Activated CD4-positive, alpha-beta T cell treated with anti-CD3 and anti-CD28 coated beads for 36 hours (primary cell): ENCODE results near the gene LLPH. TPM values are rescaled to one million over a fixed set of nuclear protein-coding genes. Genes with fewer than 3 reads are reported as not detected.
A peak's percentile ranks its signal among the peaks of the same experiment; 100 is the strongest.
"Not testable (repeated sequence)": the region's sequence is repeated elsewhere in the genome, so short reads cannot be mapped to it uniquely, and the experiment has no call there.

Source experiments
- ATAC-seq: fragments of 200-7000 bp; cut with Tn5 transposase; one replicate; pipeline ENCODE4 v1.10.0; 2021; ENCODE audit warnings: mild to moderate bottlenecking, moderate library complexity
- CTCF ChIA-PET: fragments of 350-600 bp; sonication (Branson Sonifier 250); formaldehyde crosslinking; loops from one replicate; lab custom pipeline; 2021; ENCODE audit warnings: antibody characterized with exemption; lab: Charles Lee
- POLR2A ChIA-PET: fragments of 350-600 bp; sonication (Branson Sonifier 250); formaldehyde crosslinking; loops from one replicate; lab custom pipeline; 2021; ENCODE audit warnings: antibody characterized with exemption, inconsistent platforms; lab: Charles Lee
- DNase-seq: peaks from one replicate; pipeline ENCODE4 v3.0.0-alpha.2; 2020
- H3K27ac Mint-ChIP-seq: one replicate; pipeline ENCODE4 v1.8.0; 2021; ENCODE audit warnings: mixed read lengths
- H3K27me3 Mint-ChIP-seq: one replicate; pipeline ENCODE4 v1.8.0; 2021; ENCODE audit warnings: mixed read lengths
- H3K36me3 Mint-ChIP-seq: one replicate; pipeline ENCODE4 v1.8.0; 2021; ENCODE audit warnings: low read depth, mixed read lengths
- H3K4me1 Mint-ChIP-seq: one replicate; pipeline ENCODE4 v1.8.0; 2021; ENCODE audit warnings: mixed read lengths
- H3K4me3 Mint-ChIP-seq: one replicate; pipeline ENCODE4 v1.8.0; 2021; ENCODE audit warnings: mild to moderate bottlenecking, moderate library complexity, mixed read lengths
- H3K9me3 Mint-ChIP-seq: one replicate; pipeline ENCODE4 v1.8.0; 2021; ENCODE audit warnings: low read depth, mixed read lengths
- intact Hi-C, 2 experiments: fragments of 100-400 bp; cut with DNase I in 1 of 2; cut with micrococcal nuclease in 1 of 2; formaldehyde crosslinking; loops; one replicate each; pipeline versions ENCODE4 v1.14.2 to v1.15.1; 2022 to 2024; cut with DNase I, micrococcal nuclease
- total RNA-seq, 2 experiments: library from RNA; stranded (reverse); gene quantifications; one replicate each; pipeline ENCODE4 v1.2.3, GENCODE V29; 2021

Gene LLPH
- 10 to 100 TPM; 33.1 to 36.5 TPM for total RNA-seq

GRCh38 chr12:66130267-66131066 lies at the start of gene LLPH:
LLPH (minus strand) TSS chr12:66130750; CDS start chr12:66129106, 1,644 bp downstream.
- ATAC-seq (peak; percentile 95), DNase-seq (peak; percentile 95)
- H3K27me3 Mint-ChIP-seq: no peaks in the 10 kb centered on the region
- intact Hi-C loops: loop anchor here (1.0 to 5.0 kb wide), 6 partner anchors 39 to 963 kb away; partner anchors contain the start of genes LEMD3 (in 2 of the 2), TMBIM4 (in 2 of the 2) and HELB (in 1 of the 2)
- H3K27ac Mint-ChIP-seq: peak within 1 kb of the TSS; percentile 96
- POLR2A ChIA-PET: interaction anchor here (0.7 to 1.2 kb wide), 3 partner anchors 15 to 97 kb away, joined by 3 to 14 read pairs (median 3); partner anchors contain the start of gene TMBIM4
- H3K36me3 Mint-ChIP-seq: peaks cover 41% of the 10 kb centered on the region
- CTCF ChIA-PET: interaction anchor here (0.7 to 3.8 kb wide), 6 partner anchors 14 to 175 kb away, joined by 3 to 21 read pairs (median 3); no protein-coding TSS in a partner anchor
- H3K9me3 Mint-ChIP-seq: no peaks in the 10 kb centered on the region
- H3K4me1 Mint-ChIP-seq: peaks cover 46% of the 10 kb centered on the region
- peak within 1 kb of the TSS; percentile 99 for H3K4me3 Mint-ChIP-seq

- peaks cover 11% of the 10 kb centered on the region for H3K27me3 Mint-ChIP-seq
- no peak overlapping the region for H3K4me3 Mint-ChIP-seq
- CTCF ChIA-PET: interaction anchor here (0.6 to 1.2 kb wide), 5 partner anchors 25 to 251 kb away, joined by 3 to 4 read pairs (median 3); no protein-coding TSS in a partner anchor
Measured at GRCh38 chr12:66176105-66176900, 45.8 kb upstream of the LLPH start.

GRCh38 chr12:66174391-66175325 lies 44.1 kb upstream of the LLPH start:
- POLR2A ChIA-PET: interaction anchor here (0.6 to 0.7 kb wide), 2 partner anchors 7 to 12 kb away, joined by 3 read pairs; no protein-coding TSS in a partner anchor
- H3K4me1 Mint-ChIP-seq, H3K27ac Mint-ChIP-seq, H3K4me3 Mint-ChIP-seq, H3K36me3 Mint-ChIP-seq, intact Hi-C loops, ATAC-seq, H3K9me3 Mint-ChIP-seq, CTCF ChIA-PET, DNase-seq: not testable (repeated sequence)
- H3K27me3 Mint-ChIP-seq: peaks cover 11% of the 10 kb centered on the region

More at GRCh38 chr12:66176105-66176900, 45.8 kb upstream of the LLPH start:
- POLR2A ChIA-PET: no interaction called here
- Mint-ChIP-seq H3K4me1 (no peaks in the 10 kb centered on the region), H3K9me3 (no peaks in the 10 kb centered on the region), H3K36me3 (no peaks in the 10 kb centered on the region), H3K27ac (no peak overlapping the region)
- intact Hi-C loops: no loop called here
- no peak for DNase-seq
- no peak for ATAC-seq

- Mint-ChIP-seq H3K27me3 (no peaks in the 10 kb centered on the region), H3K36me3 (peaks cover 32% of the 10 kb centered on the region), H3K9me3 (peaks cover 4% of the 10 kb centered on the region), H3K4me1 (peaks cover 34% of the 10 kb centered on the region), H3K27ac (peak overlapping the region; percentile 99), H3K4me3 (peak overlapping the region; percentile 86)
- ChIA-PET POLR2A (interaction anchor here (0.7 kb wide), 1 partner anchor 133 kb away, joined by 3 read pairs; no protein-coding TSS in a partner anchor), CTCF (interaction anchor here (3.3 kb wide), 1 partner anchor 65 kb away, joined by 10 read pairs; no protein-coding TSS in a partner anchor)
- DNase-seq (no peak), ATAC-seq (no peak)
- intact Hi-C loops: no loop called here
Measured at GRCh38 chr12:66170606-66171005, 40.1 kb upstream of the LLPH start.

DNA sequence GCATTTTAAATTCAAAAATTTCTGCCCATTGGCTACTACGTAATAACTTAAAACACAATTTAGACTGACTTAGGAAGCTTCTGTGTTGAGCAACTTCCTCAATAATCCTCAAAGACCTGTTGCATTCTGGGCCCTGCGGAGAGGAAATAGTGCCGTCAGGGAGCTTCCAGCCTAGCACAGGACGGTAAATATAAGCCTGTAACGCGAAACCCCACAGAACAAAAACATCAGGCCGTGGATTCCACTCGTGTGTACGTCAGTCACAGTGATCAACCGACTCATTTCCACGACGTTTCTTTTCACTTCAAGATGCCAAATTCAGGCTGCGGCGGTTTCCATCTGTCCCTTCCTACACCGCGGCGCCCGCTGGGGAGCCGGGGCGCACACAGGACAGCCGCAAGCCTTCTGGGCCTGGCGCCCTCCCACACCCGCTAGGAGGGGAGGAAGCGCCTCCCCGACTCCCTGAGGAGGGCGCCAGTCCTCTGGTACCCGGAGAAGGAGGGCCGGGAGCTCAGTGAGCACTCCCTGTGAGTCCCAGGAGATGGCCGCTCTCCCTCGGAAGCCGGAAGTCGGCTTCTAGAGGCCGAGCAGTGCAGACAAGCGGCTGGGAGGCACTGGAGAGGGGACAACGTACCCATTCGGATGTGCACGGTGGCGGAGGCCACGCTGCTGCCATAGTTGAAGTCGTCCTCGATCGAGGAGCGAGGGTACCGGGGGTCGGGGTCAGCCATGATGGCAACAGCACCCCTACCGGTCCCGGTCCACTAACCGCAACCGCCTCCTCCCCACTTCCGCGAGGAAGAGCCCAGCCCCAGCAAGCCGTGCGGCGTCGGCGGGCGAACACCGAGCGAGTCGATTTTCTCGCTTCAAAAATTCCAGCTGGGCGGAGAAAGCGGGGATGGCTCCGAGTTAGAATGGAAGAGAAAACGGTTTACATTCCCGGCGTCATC lies 38.9 kb upstream of the LLPH start, which contains the start of gene TMBIM4:
TSS of gene TMBIM4 (minus strand) at position 776 of the 950 bp plus-strand sequence. CDS start at position 731, 45 bp downstream.
- Mint-ChIP-seq H3K9me3 (peaks cover 11% of the 10 kb centered on the region), H3K4me3 (peak within 1 kb of the TSS; percentile 86), H3K27ac (peak within 1 kb of the TSS; percentile 99), H3K4me1 (peaks cover 41% of the 10 kb centered on the region), H3K36me3 (peaks cover 42% of the 10 kb centered on the region), H3K27me3 (no peaks in the 10 kb centered on the region)
- peak; percentile 93 for DNase-seq
- peak; percentile 86 for ATAC-seq
- intact Hi-C loops: loop anchor here (1.0 to 2.0 kb wide), 6 partner anchors 35 to 1410 kb away; partner anchors contain the start of genes HELB (in 2 of the 2), LLPH (in 2 of the 2) and GNS (in 1 of the 2)
- CTCF ChIA-PET: interaction anchor here (0.7 to 3.3 kb wide), 14 partner anchors 9 to 952 kb away, joined by 3 to 10 read pairs (median 4); partner anchors contain the start of genes HELB and LLPH
- POLR2A ChIA-PET: interaction anchor here (0.7 to 1.8 kb wide), 4 partner anchors 8 to 134 kb away, joined by 3 to 14 read pairs (median 3); partner anchors contain the start of genes HELB and LLPH

GRCh38 chr12:66168410-66168809 lies 37.9 kb upstream of the LLPH start:
- H3K36me3 Mint-ChIP-seq: peaks cover 51% of the 10 kb centered on the region
- peaks cover 52% of the 10 kb centered on the region for H3K4me1 Mint-ChIP-seq
- no peaks in the 10 kb centered on the region for H3K27me3 Mint-ChIP-seq
- H3K9me3 Mint-ChIP-seq: peaks cover 14% of the 10 kb centered on the region
- ATAC-seq (no peak), DNase-seq (no peak)
- peak overlapping the region; percentile 99 for H3K27ac Mint-ChIP-seq
- ChIA-PET CTCF (interaction anchor here (0.5 to 3.3 kb wide), 9 partner anchors 8 to 951 kb away, joined by 3 to 10 read pairs (median 4); partner anchors contain the start of gene HELB), POLR2A (interaction anchor here (0.8 to 1.8 kb wide), 2 partner anchors 10 to 38 kb away, joined by 3 to 14 read pairs; partner anchors contain the start of gene LLPH)
- peak overlapping the region; percentile 86 for H3K4me3 Mint-ChIP-seq
- intact Hi-C loops: loop anchor here (2.0 kb wide), 2 partner anchors 36 to 68 kb away; no protein-coding TSS in a partner anchor

DNA sequence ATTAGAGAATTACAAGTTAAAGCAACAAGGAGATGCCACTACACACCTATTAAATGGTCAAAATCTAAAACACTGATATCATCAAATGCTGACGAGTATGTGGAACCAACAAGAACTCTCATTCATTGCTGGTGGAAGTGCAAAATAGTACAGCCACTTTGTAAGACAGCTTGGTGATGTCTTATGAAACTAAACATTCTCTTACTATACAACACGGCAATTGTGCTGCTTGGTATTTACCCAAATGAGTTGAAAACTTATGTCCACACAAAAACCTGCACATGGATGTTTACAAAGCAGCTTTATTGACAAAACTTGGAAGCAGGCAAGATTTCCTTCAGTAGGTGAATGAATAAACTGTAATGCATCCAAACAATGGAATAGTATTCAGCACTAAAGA lies 36.0 kb upstream of the LLPH start:
- DNase-seq (no peak), ATAC-seq (no peak)
- intact Hi-C loops: no loop called here
- CTCF ChIA-PET: no interaction called here
- no peak overlapping the region for H3K4me3 Mint-ChIP-seq
- peak overlapping the region; percentile 21 for H3K27ac Mint-ChIP-seq
- H3K36me3 Mint-ChIP-seq: peaks cover 58% of the 10 kb centered on the region
- H3K9me3 Mint-ChIP-seq: peaks cover 17% of the 10 kb centered on the region
- no peaks in the 10 kb centered on the region for H3K27me3 Mint-ChIP-seq
- peaks cover 65% of the 10 kb centered on the region for H3K4me1 Mint-ChIP-seq
- POLR2A ChIA-PET: no interaction called here

GRCh38 chr12:66165141-66165540 lies 34.6 kb upstream of the LLPH start:
- H3K36me3 Mint-ChIP-seq: peaks cover 71% of the 10 kb centered on the region
- H3K27ac Mint-ChIP-seq: no peak overlapping the region
- peaks cover 17% of the 10 kb centered on the region for H3K9me3 Mint-ChIP-seq
- peaks cover 58% of the 10 kb centered on the region for H3K4me1 Mint-ChIP-seq
- CTCF ChIA-PET: no interaction called here
- intact Hi-C loops: no loop called here
- no peak for ATAC-seq
- POLR2A ChIA-PET: no interaction called here
- no peak for DNase-seq
- no peaks in the 10 kb centered on the region for H3K27me3 Mint-ChIP-seq
- no peak overlapping the region for H3K4me3 Mint-ChIP-seq

DNA sequence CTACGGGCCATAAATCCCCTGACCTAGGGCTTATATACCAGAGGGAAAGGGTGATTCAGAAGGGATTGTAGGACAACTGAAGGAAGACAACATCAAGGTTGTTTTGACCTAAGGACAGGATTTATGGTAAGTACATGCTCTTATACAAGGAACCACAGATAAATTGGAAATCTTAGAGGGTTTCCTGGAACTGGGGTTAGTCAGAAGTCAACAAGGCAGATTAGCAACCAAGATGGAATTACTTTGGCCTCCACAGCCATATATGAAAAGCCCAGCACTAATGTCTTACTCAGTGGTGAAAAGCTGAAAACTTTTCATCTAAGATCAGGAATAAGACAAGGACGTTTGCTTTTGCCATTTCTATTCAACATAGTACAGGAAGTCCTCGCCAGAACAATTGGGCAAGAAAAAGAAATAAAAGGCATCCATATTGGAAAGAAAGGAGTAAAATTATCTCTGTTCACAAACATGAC lies 33.8 kb upstream of the LLPH start:
- peak overlapping the region; percentile 48 for H3K27ac Mint-ChIP-seq
- no peak overlapping the region for H3K4me3 Mint-ChIP-seq
- H3K36me3 Mint-ChIP-seq: peaks cover 76% of the 10 kb centered on the region
- intact Hi-C loops: loop anchor here in 1 of 2 experiments (5.0 kb wide), 1 partner anchor 717 kb away; no protein-coding TSS in a partner anchor
- DNase-seq (no peak), ATAC-seq (no peak)
- H3K9me3 Mint-ChIP-seq: peaks cover 17% of the 10 kb centered on the region
- POLR2A ChIA-PET: no interaction called here
- CTCF ChIA-PET: no interaction called here
- H3K27me3 Mint-ChIP-seq: no peaks in the 10 kb centered on the region
- H3K4me1 Mint-ChIP-seq: peaks cover 66% of the 10 kb centered on the region
